Fibroblast of pulmonary artery (primary cell): ENCODE results near the gene P2RX6.
"Not testable (repeated sequence)": the region's sequence is repeated elsewhere in the genome, so short reads cannot be mapped to it uniquely, and the experiment has no call there.

ENCODE experiments used
- DNase-seq: peaks from one replicate; pipeline ENCODE4 v3.0.0-alpha.2; 2010; ENCODE audit warnings: low read depth
- H3K4me3 ChIP-seq: replicated peaks from 2 replicates; pipeline ENCODE4 v1.5.1; 2011; ENCODE audit warnings: low read depth, mild to moderate bottlenecking, control low read depth, low read length, moderate library complexity
- TF ChIP-seq, protein P1 (sequence below): IDR thresholded peaks from 2 replicates; pipeline ENCODE4 v1.5.1; 2011; ENCODE audit warnings: mild to moderate bottlenecking, control low read depth, low read length, inconsistent platforms; ENCODE audit errors: missing control alignments

Gene P2RX6

DNA sequence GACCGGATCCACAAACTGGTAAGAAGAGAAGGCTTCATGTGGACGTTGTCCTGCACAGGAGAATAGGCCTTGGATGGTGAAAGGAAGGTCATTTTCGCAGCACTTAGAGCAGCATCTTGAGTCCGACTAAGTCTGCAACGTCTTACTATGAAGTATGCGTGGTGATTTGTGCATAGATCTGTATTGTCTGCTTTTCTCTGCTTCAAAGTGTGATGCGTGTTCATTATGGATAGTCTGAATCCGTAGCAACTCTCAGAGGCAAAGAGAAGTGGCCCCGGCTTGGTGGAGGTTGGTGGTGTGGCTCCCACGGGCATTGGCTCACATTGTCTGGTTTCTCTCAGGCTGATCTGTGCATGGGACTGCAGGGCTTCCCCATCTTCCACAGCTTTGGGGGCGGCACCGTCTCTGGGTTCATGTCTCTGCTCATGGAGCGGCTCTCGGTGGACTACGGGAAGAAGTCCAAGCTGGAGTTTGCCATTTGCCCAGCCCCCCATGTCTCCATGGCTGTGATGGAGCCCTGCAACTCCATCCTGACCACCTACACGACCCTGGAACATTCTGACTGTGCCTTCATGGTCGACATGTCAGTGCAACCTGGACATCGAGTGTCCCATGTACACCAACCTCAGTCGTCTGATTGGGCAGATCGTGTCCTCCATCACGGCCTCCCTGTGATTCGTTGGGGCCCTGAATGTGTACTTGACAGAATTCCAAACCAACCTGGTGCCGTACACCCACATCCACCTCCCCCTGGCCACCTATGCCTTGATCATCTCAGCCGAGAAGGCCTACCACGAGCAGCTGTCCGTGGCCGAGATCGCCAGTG lies 52.3 kb downstream of the P2RX6 start:
- DNase-seq, result no peak
- TF ChIP-seq, protein P1, sequence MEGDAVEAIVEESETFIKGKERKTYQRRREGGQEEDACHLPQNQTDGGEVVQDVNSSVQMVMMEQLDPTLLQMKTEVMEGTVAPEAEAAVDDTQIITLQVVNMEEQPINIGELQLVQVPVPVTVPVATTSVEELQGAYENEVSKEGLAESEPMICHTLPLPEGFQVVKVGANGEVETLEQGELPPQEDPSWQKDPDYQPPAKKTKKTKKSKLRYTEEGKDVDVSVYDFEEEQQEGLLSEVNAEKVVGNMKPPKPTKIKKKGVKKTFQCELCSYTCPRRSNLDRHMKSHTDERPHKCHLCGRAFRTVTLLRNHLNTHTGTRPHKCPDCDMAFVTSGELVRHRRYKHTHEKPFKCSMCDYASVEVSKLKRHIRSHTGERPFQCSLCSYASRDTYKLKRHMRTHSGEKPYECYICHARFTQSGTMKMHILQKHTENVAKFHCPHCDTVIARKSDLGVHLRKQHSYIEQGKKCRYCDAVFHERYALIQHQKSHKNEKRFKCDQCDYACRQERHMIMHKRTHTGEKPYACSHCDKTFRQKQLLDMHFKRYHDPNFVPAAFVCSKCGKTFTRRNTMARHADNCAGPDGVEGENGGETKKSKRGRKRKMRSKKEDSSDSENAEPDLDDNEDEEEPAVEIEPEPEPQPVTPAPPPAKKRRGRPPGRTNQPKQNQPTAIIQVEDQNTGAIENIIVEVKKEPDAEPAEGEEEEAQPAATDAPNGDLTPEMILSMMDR, result no peak
- H3K4me3 ChIP-seq, result no peak overlapping the region

DNA sequence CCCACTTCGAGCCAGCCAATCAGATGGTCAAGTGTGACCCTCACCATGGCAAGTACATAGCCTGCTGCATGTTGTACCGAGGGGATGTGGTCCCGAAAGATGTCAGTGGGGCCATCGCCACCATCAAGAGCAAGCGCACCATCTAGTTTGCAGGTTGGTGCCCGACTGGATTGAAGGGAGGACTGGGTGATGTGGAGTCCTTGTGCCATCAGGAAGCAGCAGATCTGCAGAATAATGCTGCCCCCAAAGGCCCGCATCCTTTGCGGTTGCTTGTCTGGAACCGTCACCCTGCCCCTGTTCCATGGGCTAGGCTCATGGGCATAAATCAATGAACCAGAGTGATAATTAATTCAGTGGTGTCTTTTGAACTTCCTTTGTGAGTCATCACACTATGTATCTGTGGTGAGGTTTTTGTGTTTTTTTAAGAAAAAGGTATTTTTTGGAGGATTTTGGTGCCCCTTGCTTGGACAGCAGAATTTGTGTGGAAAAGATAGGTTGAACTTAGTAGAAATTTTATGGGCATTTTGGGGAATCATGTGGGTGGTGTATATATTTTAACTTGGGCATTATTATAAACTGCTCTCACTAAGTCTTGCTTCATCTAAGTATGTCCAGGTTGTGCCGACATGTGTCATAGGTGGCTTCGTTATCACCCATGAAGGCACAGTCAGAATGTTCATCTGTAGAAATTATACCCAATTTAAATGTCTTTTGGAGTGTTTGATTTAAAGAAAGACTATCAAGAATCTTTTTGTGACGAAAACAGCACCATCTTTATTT lies 53.1 kb downstream of the P2RX6 start:
- no peak overlapping the region for H3K4me3 ChIP-seq
- DNase-seq, result no peak
- TF ChIP-seq, protein P1, result no peak

DNA sequence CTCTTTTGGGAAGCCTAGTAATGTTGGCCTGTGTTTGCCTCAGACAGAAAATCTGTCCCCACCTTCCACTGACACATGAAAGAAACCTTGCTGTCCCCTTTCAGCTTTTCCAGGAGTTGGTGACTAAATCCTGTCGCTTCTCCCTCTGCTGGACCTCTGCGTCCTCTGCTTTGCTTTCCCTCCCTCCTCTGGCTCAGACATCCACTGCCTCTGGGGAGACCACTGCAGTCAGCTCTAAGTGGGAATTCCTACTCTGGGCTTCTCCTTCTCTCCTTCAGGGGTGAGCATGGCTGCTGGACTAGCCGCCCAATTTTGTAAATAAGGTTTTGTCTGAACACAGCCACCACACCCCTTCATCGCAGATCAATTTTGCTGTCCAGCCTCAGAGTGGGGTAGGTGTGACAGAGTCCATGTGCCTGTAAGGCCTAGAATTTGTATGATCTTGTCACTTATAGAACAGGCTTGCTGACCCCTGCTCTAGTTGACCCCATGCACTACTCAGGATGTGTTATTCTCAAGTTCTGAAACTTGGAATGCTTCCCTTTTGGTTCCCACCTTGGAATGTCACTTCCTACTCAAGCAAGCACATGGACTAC lies 53.8 kb downstream of the P2RX6 start:
- TF ChIP-seq, protein P1, result no peak
- no peak for DNase-seq
- H3K4me3 ChIP-seq, result no peak overlapping the region

DNA sequence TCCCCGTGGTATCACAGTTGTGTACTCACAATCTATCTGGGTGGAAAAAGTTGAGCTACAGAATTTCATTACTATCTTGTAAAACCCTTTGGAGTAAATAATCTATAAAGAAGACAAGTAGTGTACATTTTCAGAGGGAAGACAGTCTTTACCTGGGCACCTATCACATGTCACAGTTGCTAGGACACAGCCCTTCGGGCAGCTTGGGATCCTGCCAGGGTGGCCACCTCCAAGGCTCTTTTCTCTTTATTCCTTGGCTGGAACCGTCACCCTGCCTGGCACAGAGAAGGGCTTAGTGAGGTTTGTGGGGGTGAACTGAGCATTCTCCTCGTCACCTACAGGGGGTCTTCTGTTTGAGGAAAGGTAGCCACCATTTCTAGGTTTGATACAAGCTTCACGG lies 54.4 kb downstream of the P2RX6 start:
- DNase-seq, result no peak
- TF ChIP-seq, protein P1, result no peak
- H3K4me3 ChIP-seq, result no peak overlapping the region

DNA sequence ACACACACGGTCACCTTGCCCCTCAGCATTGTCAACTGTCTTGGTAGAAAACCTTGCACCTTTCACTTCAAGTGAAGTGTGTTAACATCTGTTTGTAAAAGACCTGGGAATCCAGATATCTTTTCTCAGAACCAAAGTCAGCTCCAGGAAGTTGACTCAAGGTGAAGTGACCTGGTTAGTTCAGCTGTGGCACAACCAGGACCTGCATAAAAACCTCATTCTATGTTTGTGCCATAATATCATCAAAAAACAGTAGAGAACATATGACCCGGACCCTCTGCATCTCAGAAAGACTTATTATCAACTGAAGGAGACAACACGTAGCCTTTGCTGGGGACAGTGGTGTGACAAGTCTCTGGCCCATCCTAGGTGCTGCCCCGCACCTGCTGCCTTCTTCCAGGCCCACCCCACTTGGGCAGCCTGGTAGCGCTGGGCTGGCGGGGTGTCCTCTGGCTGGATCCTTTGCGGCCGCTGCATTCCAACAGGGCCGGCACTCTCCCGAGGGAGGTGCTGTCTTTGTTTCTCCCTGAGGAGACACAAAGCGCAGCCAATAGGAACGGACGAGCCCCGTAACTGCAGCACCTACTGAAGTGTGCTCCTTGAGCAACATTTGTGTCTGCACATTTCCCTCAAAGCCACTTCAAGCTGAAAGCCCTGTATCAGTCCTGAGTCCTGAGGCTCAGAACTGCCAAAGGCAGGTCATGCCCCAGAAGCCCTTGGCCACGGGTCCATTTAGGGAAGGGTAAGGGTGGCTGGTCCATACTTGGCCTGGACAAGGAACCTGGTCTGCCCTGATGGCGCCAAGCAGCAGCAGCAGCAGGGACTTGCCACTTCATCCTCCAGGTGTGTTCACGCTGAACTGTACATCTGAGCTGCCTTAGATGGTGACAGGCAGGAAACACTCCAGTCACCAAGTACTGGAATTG lies 56.0 kb downstream of the P2RX6 start:
- no peak for DNase-seq
- TF ChIP-seq, protein P1, result no peak
- no peak overlapping the region for H3K4me3 ChIP-seq

DNA sequence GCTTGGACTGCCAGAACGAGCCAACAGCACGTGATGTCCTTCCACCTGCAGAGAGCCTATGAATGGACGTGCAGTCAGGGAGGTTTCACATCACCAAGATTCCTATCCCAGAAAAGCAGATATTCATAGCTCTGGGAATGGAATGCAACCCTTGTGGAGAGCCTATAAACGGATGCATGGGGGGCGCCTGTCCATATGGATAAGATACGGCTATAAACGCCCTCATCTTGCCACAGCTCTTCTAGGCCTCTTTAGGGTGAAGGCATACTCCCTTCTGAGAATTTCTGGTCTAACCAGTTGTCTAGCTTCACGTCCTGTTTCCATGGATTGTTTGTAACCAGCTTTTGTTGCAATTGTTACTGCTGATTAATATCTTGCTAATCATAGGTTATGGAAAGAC lies 56.8 kb downstream of the P2RX6 start:
- not testable (repeated sequence) for DNase-seq, H3K4me3 ChIP-seq
